IPS DF 6.9 (cell line): ENCODE data around the gene HINFP.
A peak's percentile ranks its signal among the peaks of the same experiment; 100 is the strongest.

Source experiments
- DNase-seq: peaks from one replicate; pipeline ENCODE4 v3.0.0-alpha.2; 2013; ENCODE audit warnings: low read depth, low spot score
- H3K27ac ChIP-seq: one replicate; pipeline ENCODE4 v1.5.1; 2013; ENCODE audit warnings: low read length, control low read depth
- H3K27me3 ChIP-seq: 2 replicates; pipeline ENCODE4 v1.6.1; 2013; ENCODE audit warnings: mild to moderate bottlenecking, low read length; ENCODE audit not compliant: control insufficient read depth, insufficient read depth
- H3K36me3 ChIP-seq: 2 replicates; pipeline ENCODE4 v1.6.1; 2013; ENCODE audit warnings: low read length; ENCODE audit not compliant: control insufficient read depth, insufficient read depth
- H3K4me1 ChIP-seq: 2 replicates; pipeline ENCODE4 v1.6.1; 2013; ENCODE audit warnings: low read length; ENCODE audit not compliant: control insufficient read depth, insufficient read depth
- H3K4me3 ChIP-seq: 2 replicates; pipeline ENCODE4 v1.5.1; 2013; ENCODE audit warnings: mild to moderate bottlenecking, low read length
- H3K9me3 ChIP-seq: 2 replicates; pipeline ENCODE4 v1.6.1; 2013; ENCODE audit warnings: low read length, inconsistent platforms; ENCODE audit not compliant: control insufficient read depth, insufficient read depth
- WGBS: extraction: QIAGEN DNeasy Blood & Tissue Kit; methylation state at CpG from one replicate; pipeline ENCODE4 v1.1.7; 2013; ENCODE audit warnings: mixed read lengths, missing lambda C conversion rate; ENCODE audit not compliant: insufficient read length, insufficient coverage; 5-methylcytosine and 5-hydroxymethylcytosine counted together

Gene HINFP

GRCh38 chr11:119147604-119148333 lies 26.4 kb downstream of the HINFP start:
- no peaks in the 10 kb centered on the region for H3K36me3 ChIP-seq
- H3K4me1 ChIP-seq = peaks cover 5% of the 10 kb centered on the region
- H3K27ac ChIP-seq = no peak overlapping the region
- no peaks in the 10 kb centered on the region for H3K9me3 ChIP-seq
- peaks cover 22% of the 10 kb centered on the region for H3K27me3 ChIP-seq
- no CpG with 5 or more reads among the region's 6 CpGs for WGBS
- DNase-seq = no peak
- no peak overlapping the region for H3K4me3 ChIP-seq

GRCh38 chr11:119148720-119149017 lies 27.3 kb downstream of the HINFP start:
- no peak for DNase-seq
- H3K36me3 ChIP-seq = no peaks in the 10 kb centered on the region
- WGBS = no CpG with 5 or more reads among the region's 16 CpGs
- H3K4me1 ChIP-seq = peaks cover 5% of the 10 kb centered on the region
- no peaks in the 10 kb centered on the region for H3K9me3 ChIP-seq
- H3K27ac ChIP-seq = no peak overlapping the region
- H3K27me3 ChIP-seq = peaks cover 22% of the 10 kb centered on the region
- peak overlapping the region; percentile 64; the same call in 1 of the 2 replicates for H3K4me3 ChIP-seq

GRCh38 chr11:119149018-119149785 lies 27.8 kb downstream of the HINFP start, which contains the start of gene ABCG4:
Gene ABCG4 (plus strand): TSS chr11:119149052. CDS start chr11:119149966, 914 bp downstream.
- no CpG with 5 or more reads among the region's 73 CpGs for WGBS
- H3K4me3 ChIP-seq = peak within 1 kb of the TSS; percentile 64; the same call in 1 of the 2 replicates
- no peaks in the 10 kb centered on the region for H3K9me3 ChIP-seq
- DNase-seq = no peak
- H3K27me3 ChIP-seq = peaks cover 22% of the 10 kb centered on the region
- H3K4me1 ChIP-seq = peaks cover 5% of the 10 kb centered on the region
- H3K36me3 ChIP-seq = no peaks in the 10 kb centered on the region
- H3K27ac ChIP-seq = no peak within 1 kb of the TSS

- peaks cover 22% of the 10 kb centered on the region for H3K27me3 ChIP-seq
- no peak for DNase-seq
- H3K4me3 ChIP-seq = peak overlapping the region; percentile 64; the same call in 1 of the 2 replicates
- H3K36me3 ChIP-seq = no peaks in the 10 kb centered on the region
- no CpG with 5 or more reads among the region's 33 CpGs for WGBS
- H3K9me3 ChIP-seq = no peaks in the 10 kb centered on the region
- peaks cover 5% of the 10 kb centered on the region for H3K4me1 ChIP-seq
- H3K27ac ChIP-seq = no peak overlapping the region
These were observed 28.5 kb downstream of the HINFP start for GRCh38 chr11:119149786-119150275.

- Histone ChIP-seq H3K4me3 (no peak overlapping the region), H3K36me3 (no peaks in the 10 kb centered on the region), H3K27ac (no peak overlapping the region), H3K27me3 (peaks cover 22% of the 10 kb centered on the region), H3K9me3 (no peaks in the 10 kb centered on the region), H3K4me1 (peaks cover 5% of the 10 kb centered on the region)
- no CpG with 5 or more reads among the region's 9 CpGs for WGBS
- DNase-seq = no peak
These were observed 30.7 kb downstream of the HINFP start for GRCh38 chr11:119152043-119152442.

GRCh38 chr11:119152604-119153003 lies 31.2 kb downstream of the HINFP start:
- H3K4me1 ChIP-seq = peaks cover 5% of the 10 kb centered on the region
- H3K27ac ChIP-seq = no peak overlapping the region
- H3K36me3 ChIP-seq = no peaks in the 10 kb centered on the region
- no peak for DNase-seq
- WGBS = 100% methylated on average over 3 of the region's 4 CpGs
- H3K27me3 ChIP-seq = peaks cover 20% of the 10 kb centered on the region
- no peak overlapping the region for H3K4me3 ChIP-seq
- no peaks in the 10 kb centered on the region for H3K9me3 ChIP-seq

GRCh38 chr11:119153049-119153818 lies 31.9 kb downstream of the HINFP start:
- Histone ChIP-seq H3K36me3 (no peaks in the 10 kb centered on the region), H3K27ac (no peak overlapping the region), H3K4me3 (no peak overlapping the region), H3K27me3 (peaks cover 15% of the 10 kb centered on the region), H3K9me3 (no peaks in the 10 kb centered on the region), H3K4me1 (peaks cover 2% of the 10 kb centered on the region)
- no peak for DNase-seq
- WGBS = no CpG with 5 or more reads among the region's 9 CpGs

GRCh38 chr11:119154178-119154577 lies 32.8 kb downstream of the HINFP start:
- H3K4me1 ChIP-seq = no peaks in the 10 kb centered on the region; the same call in 1 of the 2 replicates
- peaks cover 10% of the 10 kb centered on the region; the same call in 1 of the 2 replicates for H3K27me3 ChIP-seq
- H3K9me3 ChIP-seq = no peaks in the 10 kb centered on the region
- no peak for DNase-seq
- no peak overlapping the region for H3K4me3 ChIP-seq
- no peaks in the 10 kb centered on the region for H3K36me3 ChIP-seq
- H3K27ac ChIP-seq = no peak overlapping the region
- no CpG with 5 or more reads among the region's 6 CpGs for WGBS

- Histone ChIP-seq H3K4me1 (peaks cover 3% of the 10 kb centered on the region), H3K4me3 (no peak overlapping the region), H3K9me3 (no peaks in the 10 kb centered on the region), H3K27ac (no peak overlapping the region), H3K36me3 (no peaks in the 10 kb centered on the region), H3K27me3 (peaks cover under 1% of the 10 kb centered on the region; the same call in 1 of the 2 replicates)
- WGBS = no CpG with 5 or more reads among the region's 8 CpGs
- DNase-seq = no peak
These were observed 34.5 kb downstream of the HINFP start for GRCh38 chr11:119155733-119156492.
